Head of caudate nucleus (tissue), 42 donors: Measurements from ENCODE around the gene HSFX3.

Source experiments
- DNase-seq, 42 donors: peaks; one replicate each; pipeline versions ENCODE4 v3.0.0 to v3.0.0-alpha.2; 2020 to 2021; ENCODE audit warnings: mixed read lengths in 7 of 42
- intact Hi-C: fragments of 100-400 bp; cut with DNase I; formaldehyde crosslinking; loops from one replicate; pipeline ENCODE4 v1.15.0; 2022

Gene HSFX3

DNA sequence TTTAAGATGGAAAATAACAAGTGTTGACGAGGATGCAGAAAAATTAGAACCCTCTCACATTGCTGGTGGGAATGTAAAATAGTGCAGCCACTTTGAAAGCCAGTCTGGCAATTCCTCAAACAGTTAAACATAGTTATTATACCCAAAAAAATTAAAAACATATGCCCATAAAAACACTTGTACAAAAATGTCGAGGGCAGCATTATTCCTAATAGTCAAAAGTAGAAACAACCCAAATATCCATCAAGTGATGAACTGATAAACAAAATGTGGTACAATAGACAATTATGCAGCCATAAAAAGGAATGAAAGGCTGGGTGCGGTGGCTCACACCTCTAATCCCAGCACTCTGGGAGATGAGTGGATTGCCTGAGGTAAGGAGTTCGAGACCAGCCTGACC lies 51.0 kb downstream of the HSFX3 start:
- intact Hi-C loops = no loop called here

More for the DNA sequence above, 51.0 kb downstream of the HSFX3 start:
- no peak for DNase-seq
